IMR-90 (cell line): ENCODE data around the gene GPSM3.

Experiments
- BHLHE40 ChIP-seq: fragments of 150-350 bp; IDR thresholded peaks from 2 replicates; pipeline ENCODE4 v1.6.1; 2016; ENCODE audit warnings: mild to moderate bottlenecking, low read depth, low read length
- CTCF ChIP-seq: conservative IDR thresholded peaks from 2 replicates; pipeline ENCODE4 v1.5.1; 2012; ENCODE audit warnings: mild to moderate bottlenecking, low read depth, low read length, improper control_type of control experiment
- ELK1 ChIP-seq: fragments of 150-350 bp; IDR thresholded peaks from 2 replicates; pipeline ENCODE4 v1.6.1; 2016; ENCODE audit warnings: low read depth, mild to moderate bottlenecking, low read length, moderate library complexity, borderline replicate concordance
- MAFK ChIP-seq: IDR thresholded peaks from 2 replicates; pipeline ENCODE4 v1.6.1; 2012; ENCODE audit warnings: low read depth, low read length, improper control_type of control experiment
- MAZ ChIP-seq: IDR thresholded peaks from 2 replicates; pipeline ENCODE4 v1.6.1; 2012; ENCODE audit warnings: low read depth, mild to moderate bottlenecking, low read length, improper control_type of control experiment, moderate library complexity, borderline replicate concordance
- MXI1 ChIP-seq: IDR thresholded peaks from 2 replicates; pipeline ENCODE4 v1.6.1; 2012; ENCODE audit warnings: low read depth, mild to moderate bottlenecking, low read length, moderate library complexity, borderline replicate concordance
- POLR2A ChIP-seq: IDR thresholded peaks from 2 replicates; pipeline ENCODE4 v1.6.1; 2012; ENCODE audit warnings: mild to moderate bottlenecking, low read depth, low read length
- RAD21 ChIP-seq: IDR thresholded peaks from 2 replicates; pipeline ENCODE4 v1.6.1; 2012; ENCODE audit warnings: low read length, improper control_type of control experiment
- RFX5 ChIP-seq: IDR thresholded peaks from 2 replicates; pipeline ENCODE4 v1.8.0; 2012; ENCODE audit warnings: low read depth, mild to moderate bottlenecking, low read length, moderate library complexity
- SMC3 ChIP-seq: fragments of 150-350 bp; IDR thresholded peaks from 2 replicates; pipeline ENCODE4 v1.6.1; 2016; ENCODE audit warnings: low read depth, mild to moderate bottlenecking, antibody characterized with exemption, low read length, moderate library complexity
- USF2 ChIP-seq: fragments of 150-350 bp; IDR thresholded peaks from 2 replicates; pipeline ENCODE4 v1.6.1; 2017; ENCODE audit warnings: mild to moderate bottlenecking, antibody characterized with exemption, low read length, low read depth

- TF ChIP-seq RAD21 (no peak), CTCF (no peak), SMC3 (no peak), USF2 (no peak), RFX5 (no peak), POLR2A (no peak), MXI1 (no peak), BHLHE40 (no peak), MAZ (no peak), ELK1 (no peak), MAFK (no peak)
Observed at GRCh38 chr6:32216285-32216684, 23.8 kb upstream of the GPSM3 start.
